ENCODE measurements around the gene RBM10. TPM values are rescaled to one million over a fixed set of nuclear protein-coding genes. Genes with fewer than 3 reads are reported as not detected.

Gene RBM10
- total and polyA plus RNA-seq, 2 experiments from 2014 or later, result 39.5 to 101 TPM

GRCh38 chrX:47179221-47179927 is 34.4 kb downstream of the RBM10 start (continued):
- TF ChIP-seq ZNF462 (CRISPR knock-in tag; IDR thresholded peaks at IDR 0.05), result no peak

- Histone ChIP-seq H3K79me2 (replicated peaks; ENCODE audit: insufficient read depth) (no peaks in the 10 kb centered on the region), H3K4me2 (no peak overlapping the region), H3K4me3 (no peak overlapping the region), H3K9me2 (ENCODE audit: insufficient read depth) (no peaks in the 10 kb centered on the region), H3K4me1 (ENCODE audit: insufficient read depth) (no peaks in the 10 kb centered on the region), H3K27me3 (ENCODE audit: insufficient read depth) (no peaks in the 10 kb centered on the region), H3F3A (replicated peaks; ENCODE audit: low read depth) (no peaks in the 10 kb centered on the region), H3K27ac (ENCODE audit: low read depth) (no peak overlapping the region), H2AFZ (no peak overlapping the region), H3K36me3 (ENCODE audit: insufficient read depth) (0 out of 2 replicates have a peak, but pooled peaks cover 3% of the 10 kb centered on the region), H4K20me1 (replicated peaks; ENCODE audit: insufficient read depth) (no peaks in the 10 kb centered on the region)
- ATAC-seq, result no peak
- no peaks in the 10 kb centered on the region for H3K9me3 Mint-ChIP-seq
- H3K4me1 Mint-ChIP-seq, result no peaks in the 10 kb centered on the region
- peaks cover 40% of the 10 kb centered on the region for H3K36me3 Mint-ChIP-seq (ENCODE audit: low read depth)
- H3K27ac Mint-ChIP-seq, result no peak overlapping the region
- no peak for DNase-seq (ENCODE audit: low spot score)
- H3K4me3 Mint-ChIP-seq, result no peak overlapping the region
- H3K27me3 Mint-ChIP-seq (ENCODE audit: insufficient read depth, low read depth, poor library complexity), result peaks cover 4% of the 10 kb centered on the region
- TF ChIP-seq, protein P1, sequence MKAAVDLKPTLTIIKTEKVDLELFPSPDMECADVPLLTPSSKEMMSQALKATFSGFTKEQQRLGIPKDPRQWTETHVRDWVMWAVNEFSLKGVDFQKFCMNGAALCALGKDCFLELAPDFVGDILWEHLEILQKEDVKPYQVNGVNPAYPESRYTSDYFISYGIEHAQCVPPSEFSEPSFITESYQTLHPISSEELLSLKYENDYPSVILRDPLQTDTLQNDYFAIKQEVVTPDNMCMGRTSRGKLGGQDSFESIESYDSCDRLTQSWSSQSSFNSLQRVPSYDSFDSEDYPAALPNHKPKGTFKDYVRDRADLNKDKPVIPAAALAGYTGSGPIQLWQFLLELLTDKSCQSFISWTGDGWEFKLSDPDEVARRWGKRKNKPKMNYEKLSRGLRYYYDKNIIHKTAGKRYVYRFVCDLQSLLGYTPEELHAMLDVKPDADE (IDR thresholded peaks at IDR 0.05), result no peak
- TF ChIP-seq EZH2 (IDR thresholded peaks at IDR 0.05; ENCODE audit: low read depth, unreplicated experiment) (no peak), ZNF462 (CRISPR knock-in tag; IDR thresholded peaks at IDR 0.05) (no peak), NANOG (IDR thresholded peaks at IDR 0.05; ENCODE audit: borderline replicate concordance) (no peak), ZNF331 (CRISPR knock-in tag; IDR thresholded peaks at IDR 0.05; ENCODE audit: low read depth) (no peak)
Measured at GRCh38 chrX:47179928-47180255, 34.9 kb downstream of the RBM10 start.

Data from GM23338 (cell line).